Gastrocnemius medialis (tissue), 4 donors: ENCODE measurements around the gene SCGB3A2. TPM values are rescaled to one million over a fixed set of nuclear protein-coding genes. Genes with fewer than 3 reads are reported as not detected.

ENCODE experiments used
- ATAC-seq, 2 donors: fragments of 150-250 bp; one replicate each; pipeline ENCODE4 v1.9.1; 2016
- DNase-seq, 2 donors: peaks; one replicate each; pipeline ENCODE4 v3.0.0-alpha.2; 2019
- H3K27ac ChIP-seq, 4 donors: fragments of 200-600 bp; sonication (generic); 1 replicate in 1 of 4; 2 replicates in 3 of 4; pipeline ENCODE4 v1.5.1; 2016 to 2018; ENCODE audit warnings: mild to moderate bottlenecking in 2 of 4, moderate library complexity in 1 of 4
- H3K27me3 ChIP-seq, 3 donors: fragments of 200-600 bp; sonication (generic) in 2 of 3; 1 replicate in 1 of 3; 2 replicates in 2 of 3; pipeline versions ENCODE4 v1.5.1 to v1.6.0; 2016 to 2019; ENCODE audit warnings: mild to moderate bottlenecking in 1 of 3, moderate library complexity in 1 of 3
- H3K36me3 ChIP-seq, 2 donors: fragments of 200-600 bp; sonication (generic) in 1 of 2; one replicate each; pipeline ENCODE4 v1.5.1; 2017 to 2018
- H3K4me1 ChIP-seq, 2 donors: fragments of 200-600 bp; sonication (generic) in 1 of 2; one replicate each; pipeline ENCODE4 v1.5.1; 2016 to 2017; ENCODE audit warnings: mild to moderate bottlenecking in 2 of 2
- H3K4me3 ChIP-seq, 4 donors: fragments of 200-600 bp; sonication (generic) in 3 of 4; 1 replicate in 1 of 4; 2 replicates in 3 of 4; pipeline ENCODE4 v1.5.1; 2016 to 2019; ENCODE audit warnings: mild to moderate bottlenecking in 2 of 4
- H3K9me3 ChIP-seq, 3 donors: fragments of 200-600 bp; sonication (generic) in 2 of 3; 1 replicate in 1 of 3; 2 replicates in 2 of 3; pipeline ENCODE4 v1.5.1; 2016 to 2019
- CTCF ChIP-seq, 5 experiments: fragments of 450-650 bp in 3 of 5; fragments of 200-600 bp in 2 of 5; sonication (generic) in 2 of 5; IDR thresholded peaks in 4 of 5; conservative IDR thresholded peaks in 1 of 5; 1 replicate in 4 of 5; 2 replicates in 1 of 5; pipeline ENCODE4 v1.5.1; 2016 to 2019; ENCODE audit warnings: antibody characterized with exemption in 5 of 5, mild to moderate bottlenecking in 3 of 5, moderate library complexity in 3 of 5
- POLR2A ChIP-seq, 2 donors: fragments of 450-650 bp; IDR thresholded peaks; one replicate each; pipeline ENCODE4 v1.6.1; 2017; ENCODE audit warnings: antibody characterized with exemption in 2 of 2, mild to moderate bottlenecking in 2 of 2, moderate library complexity in 2 of 2
- in situ Hi-C, 4 donors: fragments of 200-750 bp; cut with MboI; loops; one replicate each; pipeline versions ENCODE4 v1.15.0 to v1.8.0; 2017; ENCODE audit warnings: low sequenced_read_pairs in 4 of 4
- intact Hi-C: fragments of 100-400 bp; cut with DNase I; formaldehyde crosslinking; loops from one replicate; pipeline ENCODE4 v1.15.1; 2023; ENCODE audit warnings: low total_unique reads
- total RNA-seq, 4 donors: library from RNA; depleted of rRNA; stranded (reverse); fragments of >200 nt; gene quantifications; one replicate each; pipeline versions ENCODE4 v1.1.0 to v1.2.3, GENCODE V29; 2016

SCGB3A2 gene
- total RNA-seq, 4 donors from 2014 or later: not detected

GRCh38 chr5:147906326-147907095, 28.0 kb downstream of the SCGB3A2 start, which contains the start of gene C5orf46:
Gene C5orf46, minus strand, starts transcription at chr5:147906538. Its CDS starts 37 bp downstream, at chr5:147906501.
- intact Hi-C loops: no loop called here
- in situ Hi-C loops: no loop called here
- Histone ChIP-seq H3K27ac (no peak within 1 kb of the TSS), H3K4me3 (no peak within 1 kb of the TSS), H3K27me3 (no peaks in the 10 kb centered on the region), H3K9me3 (no peaks in the 10 kb centered on the region), H3K4me1 (peaks cover 0 to 7% of the 10 kb centered on the region in 2 donors), H3K36me3 (no peaks in the 10 kb centered on the region)
- TF ChIP-seq CTCF (IDR thresholded peaks at IDR 0.05 in 4 of 5, conservative IDR thresholded peaks at IDR 0.05 in 1 of 5): no peak
- DNase-seq (no peak), ATAC-seq (peak in 1 of 2 donors; percentile 29)

GRCh38 chr5:147911427-147911826, 32.9 kb downstream of the SCGB3A2 start:
- H3K27me3 ChIP-seq: no peaks in the 10 kb centered on the region
- peak; percentile 73 to 78 for DNase-seq
- in situ Hi-C loops: no loop called here
- TF ChIP-seq CTCF (IDR thresholded peaks at IDR 0.05 in 4 of 5, conservative IDR thresholded peaks at IDR 0.05 in 1 of 5) (no peak), POLR2A (IDR thresholded peaks at IDR 0.05) (no peak)
- peaks cover 0 to 12% of the 10 kb centered on the region in 2 donors for H3K4me1 ChIP-seq
- peak overlapping the region in 1 of 4 donors; percentile 70 for H3K27ac ChIP-seq
- H3K9me3 ChIP-seq: no peaks in the 10 kb centered on the region
- no peaks in the 10 kb centered on the region for H3K36me3 ChIP-seq
- H3K4me3 ChIP-seq: no peak overlapping the region
- ATAC-seq: peak; percentile 93 to 98
- intact Hi-C loops: no loop called here

GRCh38 chr5:147912011-147912410, 33.5 kb downstream of the SCGB3A2 start:
- H3K27ac ChIP-seq: peak overlapping the region in 1 of 4 donors; percentile 70
- no peak for ATAC-seq
- peaks cover 0 to 12% of the 10 kb centered on the region in 2 donors for H3K4me1 ChIP-seq
- H3K36me3 ChIP-seq: no peaks in the 10 kb centered on the region
- in situ Hi-C loops (no loop called here), intact Hi-C loops (no loop called here)
- no peak overlapping the region for H3K4me3 ChIP-seq
- TF ChIP-seq POLR2A (IDR thresholded peaks at IDR 0.05) (no peak), CTCF (IDR thresholded peaks at IDR 0.05 in 4 of 5, conservative IDR thresholded peaks at IDR 0.05 in 1 of 5) (no peak)
- no peak for DNase-seq
- no peaks in the 10 kb centered on the region for H3K27me3 ChIP-seq
- no peaks in the 10 kb centered on the region for H3K9me3 ChIP-seq

GRCh38 chr5:147913786-147914185, 35.3 kb downstream of the SCGB3A2 start:
- in situ Hi-C loops (no loop called here), intact Hi-C loops (no loop called here)
- Histone ChIP-seq H3K9me3 (no peaks in the 10 kb centered on the region), H3K4me1 (peaks cover 0 to 12% of the 10 kb centered on the region in 2 donors), H3K4me3 (no peak overlapping the region), H3K27ac (no peak overlapping the region), H3K27me3 (no peaks in the 10 kb centered on the region), H3K36me3 (no peaks in the 10 kb centered on the region)
- ATAC-seq (no peak), DNase-seq (no peak)
- TF ChIP-seq CTCF (IDR thresholded peaks at IDR 0.05 in 4 of 5, conservative IDR thresholded peaks at IDR 0.05 in 1 of 5) (no peak), POLR2A (IDR thresholded peaks at IDR 0.05) (no peak)
